K562 (cell line): Measurements from ENCODE around the gene OR2T8. TPM values are rescaled to one million over a fixed set of nuclear protein-coding genes. Genes with fewer than 3 reads are reported as not detected.
A peak's percentile ranks its signal among the peaks of the same experiment; 100 is the strongest.

Experiments used
- ATF6 ChIP-seq: sonication (generic); formaldehyde crosslinking; IDR thresholded peaks from 2 replicates; pipeline ENCODE4 v1.4.0; 2020; ENCODE audit warnings: mild to moderate bottlenecking, missing genetic modification reagents
- CREB3 ChIP-seq: fragments of 450-650 bp; conservative IDR thresholded peaks from 2 replicates; pipeline ENCODE4 v1.6.1; 2016; ENCODE audit warnings: missing genetic modification characterization, low read depth, mild to moderate bottlenecking, missing compliant biosample characterization, moderate library complexity
- GMEB1 ChIP-seq: fragments of 250-450 bp; sonication (Bioruptor Pico); IDR thresholded peaks from 2 replicates; pipeline ENCODE4 v1.4.0; 2020; ENCODE audit warnings: mild to moderate bottlenecking
- MLLT1 ChIP-seq, 2 experiments: fragments of 450-650 bp; IDR thresholded peaks; 2 replicates each; pipeline ENCODE4 v1.6.1; 2016
- MTA3 ChIP-seq: fragments of 450-650 bp; formaldehyde crosslinking; IDR thresholded peaks from 2 replicates; pipeline ENCODE4 v1.6.1; 2017; ENCODE audit warnings: mild to moderate bottlenecking, borderline replicate concordance
- NFE2 ChIP-seq: IDR thresholded peaks from 2 replicates; pipeline ENCODE4 v1.6.1; 2014; ENCODE audit warnings: antibody characterized with exemption, low read depth
- RAD21 ChIP-seq, 2 experiments: fragments of 250-450 bp in 1 of 2; fragments of 450-650 bp in 1 of 2; sonication (Bioruptor Pico) in 1 of 2; formaldehyde crosslinking in 1 of 2; IDR thresholded peaks in 1 of 2; conservative IDR thresholded peaks in 1 of 2; 2 replicates each; pipeline versions ENCODE4 v1.4.0 to v1.8.0; 2020 to 2022; ENCODE audit warnings: mild to moderate bottlenecking in 2 of 2, moderate library complexity in 1 of 2
- RERE ChIP-seq: sonication (generic); formaldehyde crosslinking; IDR thresholded peaks from 2 replicates; pipeline ENCODE4 v1.8.0; 2023; ENCODE audit warnings: missing genetic modification reagents, mild to moderate bottlenecking, borderline replicate concordance
- SOX6 ChIP-seq: fragments of 450-650 bp; IDR thresholded peaks from 2 replicates; pipeline ENCODE4 v1.6.1; 2014; ENCODE audit warnings: mild to moderate bottlenecking
- SRSF7 ChIP-seq: fragments of 200-400 bp; formaldehyde crosslinking; optimal IDR thresholded peaks from 2 replicates; pipeline ENCODE3; 2017; ENCODE audit warnings: mild to moderate bottlenecking, low read depth, low read length
- ZNF212 ChIP-seq: fragments of 450-650 bp; formaldehyde crosslinking; IDR thresholded peaks from 2 replicates; pipeline ENCODE4 v1.4.0; 2020; ENCODE audit warnings: mild to moderate bottlenecking
- ZNF282 ChIP-seq: sonication (generic); formaldehyde crosslinking; IDR thresholded peaks from 2 replicates; pipeline ENCODE4 v1.8.1; 2023; ENCODE audit warnings: missing genetic modification reagents
- ZNF445 ChIP-seq: fragments of 250-450 bp; sonication (Bioruptor Pico); IDR thresholded peaks from 2 replicates; pipeline ENCODE4 v1.4.0; 2020; ENCODE audit warnings: low read depth, mild to moderate bottlenecking, moderate library complexity
- ZNF695 ChIP-seq: fragments of 450-650 bp; formaldehyde crosslinking; IDR thresholded peaks from 2 replicates; pipeline ENCODE4 v1.4.0; 2020; ENCODE audit warnings: mild to moderate bottlenecking, moderate library complexity
- polyA plus RNA-seq, 8 experiments: library from polyadenylated mRNA; depleted of rRNA in 4 of 8; stranded (reverse) in 5 of 8; unstranded in 3 of 8; fragments of >200 nt; fragmentation: Nextera tagmentation in 2 of 8; fragmentation: Illumina TruSeq in 1 of 8; extraction: Ambion mirVana in 2 of 8; extraction: Trizol in 1 of 8; gene quantifications; 2 replicates each; pipeline versions ENCODE4 v1.2.1 to v1.2.3, GENCODE V29; 2011 to 2014; ENCODE audit warnings: inconsistent platforms in 1 of 8, missing spikeins in 1 of 8
- total RNA-seq, 7 experiments: library from RNA; depleted of rRNA in 6 of 7; stranded (reverse); fragments of >200 nt in 6 of 7; fragmentation: Illumina TruSeq in 2 of 7; extraction: Trizol in 2 of 7; gene quantifications; 2 replicates each; pipeline versions ENCODE4 v1.2.1 to v1.2.3, GENCODE V29; 2011 to 2021; ENCODE audit warnings: low replicate concordance in 1 of 7

The OR2T8 gene
- total and polyA plus RNA-seq, 9 of the 15 experiments (the other 6 are each of a cell fraction or from before 2014, with no cell fraction given) = 0.08 to 0.46 (median 0.31) TPM; not detected in 3

GRCh38 chr1:247906504-247907047 is 13.5 kb upstream of the OR2T8 start (continued):
- TF ChIP-seq RAD21 (CRISPR knock-in tag; conservative IDR thresholded peaks at IDR 0.05 in 1 of 2, IDR thresholded peaks at IDR 0.05 in 1 of 2) (no peak), ZNF695 (CRISPR knock-in tag) (no peak), RERE (CRISPR knock-in tag) (no peak), MLLT1 (IDR thresholded peaks at IDR 0.05) (no peak), ZNF212 (CRISPR knock-in tag) (peak; percentile 90; the same call in 1 of the 2 replicates), CREB3 (tag) (0 out of 2 replicates have a peak, but pooled peaks have one; percentile 44), ZNF282 (CRISPR knock-in tag) (no peak), SOX6 (peak; percentile 49; the same call in 1 of the 2 replicates), MTA3 (no peak), GMEB1 (CRISPR knock-in tag) (no peak), ATF6 (no peak), NFE2 (no peak), ZNF445 (CRISPR knock-in tag) (no peak), SRSF7 (no peak)
